Chondrocyte (in vitro differentiated cells): ENCODE data around the gene AFAP1L2. TPM values are rescaled to one million over a fixed set of nuclear protein-coding genes. Genes with fewer than 3 reads are reported as not detected.

Source experiments
- DNase-seq: peaks from one replicate; pipeline ENCODE4 v3.0.0; 2021; ENCODE audit warnings: mixed read lengths, low spot score
- H3K27ac Mint-ChIP-seq: one replicate; pipeline ENCODE4 v1.8.0; 2021; ENCODE audit warnings: mild to moderate bottlenecking, moderate library complexity, mixed read lengths; ENCODE audit not compliant: unreplicated experiment
- H3K27me3 Mint-ChIP-seq: 2 replicates; pipeline ENCODE4 v1.8.0; 2021; ENCODE audit warnings: low read depth, mixed read lengths
- H3K36me3 Mint-ChIP-seq: 2 replicates; pipeline ENCODE4 v1.8.0; 2021; ENCODE audit warnings: low read depth, mixed read lengths
- H3K4me1 Mint-ChIP-seq: 2 replicates; pipeline ENCODE4 v1.8.0; 2021; ENCODE audit warnings: low read depth, mild to moderate bottlenecking, mixed read lengths
- H3K4me3 Mint-ChIP-seq: one replicate; pipeline ENCODE4 v1.8.0; 2021; ENCODE audit warnings: mild to moderate bottlenecking, moderate library complexity, mixed read lengths; ENCODE audit not compliant: unreplicated experiment
- H3K9me3 Mint-ChIP-seq: 2 replicates; pipeline ENCODE4 v1.8.0; 2021; ENCODE audit warnings: low read depth, mixed read lengths
- CTCF ChIP-seq: fragments of 200-600 bp; sonication (generic); IDR thresholded peaks from 2 replicates; pipeline ENCODE4 v1.5.0; 2021; ENCODE audit warnings: antibody characterized with exemption, mild to moderate bottlenecking, moderate library complexity
- total RNA-seq: library from RNA; stranded (reverse); gene quantifications from 3 replicates; pipeline ENCODE4 v1.2.1, GENCODE V29; 2021

Gene AFAP1L2
- total RNA-seq, 1 donor from 2014 or later: 2.9 TPM

GRCh38 chr10:114256008-114256765, 148.1 kb downstream of the AFAP1L2 start:
- TF ChIP-seq CTCF: no peak
- Mint-ChIP-seq H3K27me3 (peaks cover 8% of the 10 kb centered on the region), H3K4me1 (peaks cover 3% of the 10 kb centered on the region), H3K36me3 (peaks cover 1% of the 10 kb centered on the region), H3K27ac (no peak overlapping the region), H3K9me3 (no peaks in the 10 kb centered on the region), H3K4me3 (no peak overlapping the region)
- no peak for DNase-seq

GRCh38 chr10:114255227-114255626, 149.1 kb downstream of the AFAP1L2 start:
- no peak for TF ChIP-seq CTCF
- Mint-ChIP-seq H3K9me3 (no peaks in the 10 kb centered on the region), H3K4me1 (no peaks in the 10 kb centered on the region), H3K27ac (no peak overlapping the region), H3K4me3 (no peak overlapping the region), H3K27me3 (peaks cover 8% of the 10 kb centered on the region), H3K36me3 (peaks cover 1% of the 10 kb centered on the region)
- DNase-seq: no peak

GRCh38 chr10:114252883-114253282, 151.4 kb downstream of the AFAP1L2 start:
- Mint-ChIP-seq H3K36me3 (peaks cover 1% of the 10 kb centered on the region), H3K4me1 (no peaks in the 10 kb centered on the region), H3K4me3 (no peak overlapping the region), H3K27ac (no peak overlapping the region), H3K27me3 (peaks cover 20% of the 10 kb centered on the region), H3K9me3 (no peaks in the 10 kb centered on the region)
- no peak for TF ChIP-seq CTCF
- DNase-seq: no peak

- DNase-seq: no peak
- Mint-ChIP-seq H3K4me3 (no peak overlapping the region), H3K36me3 (peaks cover 1% of the 10 kb centered on the region), H3K9me3 (no peaks in the 10 kb centered on the region), H3K27ac (no peak overlapping the region), H3K4me1 (no peaks in the 10 kb centered on the region), H3K27me3 (peaks cover 20% of the 10 kb centered on the region)
- no peak for TF ChIP-seq CTCF
These were observed 152.2 kb downstream of the AFAP1L2 start for GRCh38 chr10:114252092-114252491.

- DNase-seq: no peak
- H3K36me3 Mint-ChIP-seq: peaks cover 1% of the 10 kb centered on the region
- no peak for TF ChIP-seq CTCF
- no peak overlapping the region for H3K27ac Mint-ChIP-seq
- H3K4me3 Mint-ChIP-seq: no peak overlapping the region
- H3K9me3 Mint-ChIP-seq: no peaks in the 10 kb centered on the region
- H3K4me1 Mint-ChIP-seq: no peaks in the 10 kb centered on the region
- H3K27me3 Mint-ChIP-seq: peaks cover 20% of the 10 kb centered on the region
These were observed 153.6 kb downstream of the AFAP1L2 start for GRCh38 chr10:114250716-114251115.
